B cell (primary cell): ENCODE measurements around the gene OR10G3.

Source experiments
- EZH2 ChIP-seq: IDR thresholded peaks from 2 replicates; pipeline ENCODE4 v1.6.1; 2012; ENCODE audit warnings: borderline replicate concordance, low read depth, mild to moderate bottlenecking, moderate library complexity, low read length; ENCODE audit not compliant: insufficient read depth, poor library complexity, severe bottlenecking
- TF ChIP-seq, protein P1 (sequence below): fragments of 200-600 bp; IDR thresholded peaks from one replicate; pipeline ENCODE4 v1.8.0; 2022; ENCODE audit warnings: antibody characterized with exemption, mild to moderate bottlenecking

DNA sequence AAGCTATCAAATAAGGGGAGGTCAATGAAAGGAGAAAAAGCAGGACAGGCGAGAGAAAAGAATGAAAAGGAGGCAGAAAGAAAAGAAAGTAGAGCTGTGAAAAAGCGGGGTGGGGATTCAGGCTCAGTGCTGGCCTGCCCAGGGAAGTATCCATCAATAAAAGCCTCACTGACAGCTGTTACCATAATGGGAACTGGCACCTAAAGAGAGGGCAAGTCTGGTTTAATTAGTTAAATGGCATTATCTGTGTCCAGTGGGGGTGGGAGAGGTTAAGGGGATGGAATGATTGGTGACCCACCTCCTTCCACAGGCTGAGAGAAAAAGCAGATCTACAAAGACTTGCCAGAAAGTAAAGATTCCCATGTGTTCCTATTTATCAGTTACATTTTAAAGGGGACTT is 61.2 kb downstream of the OR10G3 start:
- no peak for TF ChIP-seq EZH2
- TF ChIP-seq, protein P1, sequence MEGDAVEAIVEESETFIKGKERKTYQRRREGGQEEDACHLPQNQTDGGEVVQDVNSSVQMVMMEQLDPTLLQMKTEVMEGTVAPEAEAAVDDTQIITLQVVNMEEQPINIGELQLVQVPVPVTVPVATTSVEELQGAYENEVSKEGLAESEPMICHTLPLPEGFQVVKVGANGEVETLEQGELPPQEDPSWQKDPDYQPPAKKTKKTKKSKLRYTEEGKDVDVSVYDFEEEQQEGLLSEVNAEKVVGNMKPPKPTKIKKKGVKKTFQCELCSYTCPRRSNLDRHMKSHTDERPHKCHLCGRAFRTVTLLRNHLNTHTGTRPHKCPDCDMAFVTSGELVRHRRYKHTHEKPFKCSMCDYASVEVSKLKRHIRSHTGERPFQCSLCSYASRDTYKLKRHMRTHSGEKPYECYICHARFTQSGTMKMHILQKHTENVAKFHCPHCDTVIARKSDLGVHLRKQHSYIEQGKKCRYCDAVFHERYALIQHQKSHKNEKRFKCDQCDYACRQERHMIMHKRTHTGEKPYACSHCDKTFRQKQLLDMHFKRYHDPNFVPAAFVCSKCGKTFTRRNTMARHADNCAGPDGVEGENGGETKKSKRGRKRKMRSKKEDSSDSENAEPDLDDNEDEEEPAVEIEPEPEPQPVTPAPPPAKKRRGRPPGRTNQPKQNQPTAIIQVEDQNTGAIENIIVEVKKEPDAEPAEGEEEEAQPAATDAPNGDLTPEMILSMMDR, result no peak
